ENCODE results near the gene NOX1. TPM values are rescaled to one million over a fixed set of nuclear protein-coding genes. Genes with fewer than 3 reads are reported as not detected.

The NOX1 gene
- total RNA-seq, 4 donors from 2014 or later: 17.6 to 31.8 (median 23.7) TPM

GRCh38 chrX:100819837-100820666, 54.1 kb downstream of the NOX1 start, which contains the start of gene CSTF2:
Gene CSTF2, plus strand, starts transcription at chrX:100820391. Its CDS starts 26 bp downstream, at chrX:100820417.
- in situ Hi-C loops (cut with MboI; ENCODE audit: low pct_ligation_motif_present in 1 of 4, low pct_unique_long_range_greater_than_20kb in 1 of 4, low sequenced_read_pairs in 3 of 4): no loop called here

GRCh38 chrX:100819534-100819836, 54.7 kb downstream of the NOX1 start:
- Histone ChIP-seq H3K4me1 (peaks cover 0 to 5% (median 0%) of the 10 kb centered on the region in 4 donors), H3K36me3 (peaks cover 0 to 4% (median 0%) of the 10 kb centered on the region in 4 donors), H3K4me3 (peak overlapping the region in 3 of 4 donors; percentile 41 to 74 (median 53)), H3K27me3 (no peaks in the 10 kb centered on the region), H3K27ac (peak overlapping the region; percentile 64 to 87 (median 81)), H3K9me3 (no peaks in the 10 kb centered on the region)
- TF ChIP-seq EP300 (IDR thresholded peaks at IDR 0.05; ENCODE audit: low read depth) (no peak), POLR2AphosphoS5 (IDR thresholded peaks at IDR 0.05) (no peak), CTCF (IDR thresholded peaks at IDR 0.05) (no peak), POLR2A (IDR thresholded peaks at IDR 0.05) (no peak)
- intact Hi-C loops (cut with DNase I; ENCODE audit: low total_unique reads) (no loop called here), in situ Hi-C loops (cut with MboI; ENCODE audit: low pct_ligation_motif_present in 1 of 4, low pct_unique_long_range_greater_than_20kb in 1 of 4, low sequenced_read_pairs in 3 of 4) (no loop called here)
- 28 to 52% methylated on average over 5 to 15 of the region's 15 CpGs for WGBS, 2 donors (ENCODE audit: low coverage in 1 of 2)
- no peak for DNase-seq

More at GRCh38 chrX:100819837-100820666, 54.1 kb downstream of the NOX1 start, which contains the start of gene CSTF2:
- 50% methylated on average over 49 of the region's 49 CpGs; no CpG with 5 or more reads in 1 of the 2 donors for WGBS, 2 donors (ENCODE audit: low coverage in 1 of 2)
- Histone ChIP-seq H3K27ac (peak within 1 kb of the TSS; percentile 64 to 87 (median 81)), H3K27me3 (no peaks in the 10 kb centered on the region), H3K4me1 (peaks cover 0 to 5% (median 0%) of the 10 kb centered on the region in 4 donors), H3K9me3 (no peaks in the 10 kb centered on the region), H3K4me3 (peak within 1 kb of the TSS; percentile 41 to 74 (median 48)), H3K36me3 (peaks cover 0 to 4% (median 0%) of the 10 kb centered on the region in 4 donors)
- TF ChIP-seq EP300 (IDR thresholded peaks at IDR 0.05; ENCODE audit: low read depth): no peak
- TF ChIP-seq CTCF (IDR thresholded peaks at IDR 0.05): peak in 3 of 5 experiments; percentile 24 to 50 (median 36)
- peak in 2 of 3 donors; percentile 41 to 58 for TF ChIP-seq POLR2AphosphoS5 (IDR thresholded peaks at IDR 0.05)
- peak; percentile 34 for TF ChIP-seq POLR2A (IDR thresholded peaks at IDR 0.05)
- intact Hi-C loops (cut with DNase I; ENCODE audit: low total_unique reads): no loop called here
- peak; percentile 84 for DNase-seq

- intact Hi-C loops (cut with DNase I; ENCODE audit: low total_unique reads) (no loop called here), in situ Hi-C loops (cut with MboI; ENCODE audit: low pct_ligation_motif_present in 1 of 4, low pct_unique_long_range_greater_than_20kb in 1 of 4, low sequenced_read_pairs in 3 of 4) (no loop called here)
- Histone ChIP-seq H3K4me3 (no peak overlapping the region), H3K36me3 (no peaks in the 10 kb centered on the region), H3K27ac (no peak overlapping the region), H3K9me3 (no peaks in the 10 kb centered on the region), H3K27me3 (no peaks in the 10 kb centered on the region), H3K4me1 (peaks cover 0 to 5% (median 1%) of the 10 kb centered on the region in 4 donors)
- TF ChIP-seq EP300 (IDR thresholded peaks at IDR 0.05; ENCODE audit: low read depth): no peak
- no peak for TF ChIP-seq CTCF (IDR thresholded peaks at IDR 0.05)
- TF ChIP-seq POLR2A (IDR thresholded peaks at IDR 0.05): no peak
- no peak for TF ChIP-seq POLR2AphosphoS5 (IDR thresholded peaks at IDR 0.05)
- 80% methylated on average over 2 of the region's 2 CpGs; no CpG with 5 or more reads in 1 of the 2 donors for WGBS, 2 donors (ENCODE audit: low coverage in 1 of 2)
- no peak for DNase-seq
Observed at GRCh38 chrX:100817340-100817739, 56.8 kb downstream of the NOX1 start.

Measured in transverse colon (tissue), 4 donors.